ENCODE results near the gene IGFBPL1. TPM values are rescaled to one million over a fixed set of nuclear protein-coding genes. Genes with fewer than 3 reads are reported as not detected.
A peak's percentile ranks its signal among the peaks of the same experiment; 100 is the strongest.

Gene IGFBPL1
- polyA plus RNA-seq, 1 experiment, result 0.07 TPM

DNA sequence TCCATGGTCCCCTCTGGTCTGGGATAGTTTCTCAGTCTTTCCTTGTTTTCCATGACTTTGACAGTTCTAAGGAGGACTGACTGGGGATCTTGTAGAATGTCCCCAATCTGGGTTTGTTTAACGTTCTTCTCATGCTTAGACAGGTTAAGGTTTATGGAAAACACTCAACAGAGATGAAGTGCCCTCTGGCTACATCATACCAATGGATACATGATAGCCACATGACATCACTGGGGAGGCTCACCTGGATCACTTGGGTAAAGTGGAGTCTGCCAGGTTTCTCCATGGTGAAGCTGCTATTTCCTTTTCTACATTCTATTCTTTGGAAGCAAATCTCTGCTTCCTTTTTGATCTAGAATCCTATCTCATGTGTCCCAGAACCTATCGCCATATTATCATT, 55.5 kb downstream of the IGFBPL1 start:
- ChIA-PET CTCF (no interaction called here), POLR2A (no interaction called here)
- Histone ChIP-seq H3K4me3 (ENCODE audit: low read depth, low read length) (no peak overlapping the region), H3K9me3 (ENCODE audit: control insufficient read depth, insufficient read depth, low read length) (no peaks in the 10 kb centered on the region), H3K27me3 (ENCODE audit: control insufficient read depth, insufficient read depth, low read length) (peaks cover 33% of the 10 kb centered on the region), H3K27ac (ENCODE audit: low read depth, low read length) (no peak overlapping the region)
- DNase-seq (ENCODE audit: low read depth, low spot score), result no peak
- TF ChIP-seq, protein P1, sequence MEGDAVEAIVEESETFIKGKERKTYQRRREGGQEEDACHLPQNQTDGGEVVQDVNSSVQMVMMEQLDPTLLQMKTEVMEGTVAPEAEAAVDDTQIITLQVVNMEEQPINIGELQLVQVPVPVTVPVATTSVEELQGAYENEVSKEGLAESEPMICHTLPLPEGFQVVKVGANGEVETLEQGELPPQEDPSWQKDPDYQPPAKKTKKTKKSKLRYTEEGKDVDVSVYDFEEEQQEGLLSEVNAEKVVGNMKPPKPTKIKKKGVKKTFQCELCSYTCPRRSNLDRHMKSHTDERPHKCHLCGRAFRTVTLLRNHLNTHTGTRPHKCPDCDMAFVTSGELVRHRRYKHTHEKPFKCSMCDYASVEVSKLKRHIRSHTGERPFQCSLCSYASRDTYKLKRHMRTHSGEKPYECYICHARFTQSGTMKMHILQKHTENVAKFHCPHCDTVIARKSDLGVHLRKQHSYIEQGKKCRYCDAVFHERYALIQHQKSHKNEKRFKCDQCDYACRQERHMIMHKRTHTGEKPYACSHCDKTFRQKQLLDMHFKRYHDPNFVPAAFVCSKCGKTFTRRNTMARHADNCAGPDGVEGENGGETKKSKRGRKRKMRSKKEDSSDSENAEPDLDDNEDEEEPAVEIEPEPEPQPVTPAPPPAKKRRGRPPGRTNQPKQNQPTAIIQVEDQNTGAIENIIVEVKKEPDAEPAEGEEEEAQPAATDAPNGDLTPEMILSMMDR (IDR thresholded peaks at IDR 0.05; ENCODE audit: low read depth, low read length), result no peak

- TF ChIP-seq, protein P1 (IDR thresholded peaks at IDR 0.05; ENCODE audit: low read depth, low read length), result no peak
- Histone ChIP-seq H3K9me3 (ENCODE audit: control insufficient read depth, insufficient read depth, low read length) (no peaks in the 10 kb centered on the region), H3K27ac (ENCODE audit: low read depth, low read length) (no peak overlapping the region), H3K27me3 (ENCODE audit: control insufficient read depth, insufficient read depth, low read length) (peaks cover 33% of the 10 kb centered on the region), H3K4me3 (ENCODE audit: low read depth, low read length) (no peak overlapping the region)
- DNase-seq (ENCODE audit: low read depth, low spot score), result no peak
- ChIA-PET CTCF (no interaction called here), POLR2A (no interaction called here)
These were observed 56.4 kb downstream of the IGFBPL1 start for GRCh38 chr9:38367898-38368297.

DNA sequence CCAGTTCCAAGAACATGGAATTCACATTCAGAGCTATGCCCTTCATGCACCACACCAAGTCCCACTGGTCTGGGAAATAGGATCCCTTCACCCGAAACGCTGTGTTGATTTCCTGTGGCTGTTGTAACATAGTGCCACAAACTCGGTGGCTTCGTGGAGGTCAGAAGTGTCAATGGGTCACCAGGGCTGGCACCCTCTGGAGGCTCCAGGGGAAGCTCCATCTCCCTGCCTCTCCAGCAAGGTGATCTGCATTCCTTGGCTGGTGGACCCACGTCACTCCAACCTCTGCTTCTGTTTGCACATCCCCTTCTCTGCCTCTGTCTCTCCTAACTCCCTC, 60.7 kb downstream of the IGFBPL1 start:
- H3K27ac ChIP-seq (ENCODE audit: low read depth, low read length), result no peak overlapping the region
- TF ChIP-seq, protein P1 (IDR thresholded peaks at IDR 0.05; ENCODE audit: low read depth, low read length), result no peak
- peaks cover 2% of the 10 kb centered on the region for H3K27me3 ChIP-seq (ENCODE audit: control insufficient read depth, insufficient read depth, low read length)
- H3K9me3 ChIP-seq (ENCODE audit: control insufficient read depth, insufficient read depth, low read length), result no peaks in the 10 kb centered on the region
- POLR2A ChIA-PET, result no interaction called here
- CTCF ChIA-PET, result interaction anchor here (0.5 to 1.8 kb wide), 9 partner anchors 13 to 808 kb away, joined by 3 to 5 read pairs (median 3); no protein-coding TSS in a partner anchor
- no peak overlapping the region for H3K4me3 ChIP-seq (ENCODE audit: low read depth, low read length)
- no peak for DNase-seq (ENCODE audit: low read depth, low spot score)

GRCh38 chr9:38362852-38363588, 61.2 kb downstream of the IGFBPL1 start:
- H3K9me3 ChIP-seq (ENCODE audit: control insufficient read depth, insufficient read depth, low read length), result no peaks in the 10 kb centered on the region
- ChIA-PET POLR2A (no interaction called here), CTCF (interaction anchor here (0.5 to 1.8 kb wide), 11 partner anchors 13 to 807 kb away, joined by 3 to 6 read pairs (median 3); no protein-coding TSS in a partner anchor)
- H3K27ac ChIP-seq (ENCODE audit: low read depth, low read length), result no peak overlapping the region
- H3K27me3 ChIP-seq (ENCODE audit: control insufficient read depth, insufficient read depth, low read length), result peaks cover 3% of the 10 kb centered on the region
- TF ChIP-seq, protein P1 (IDR thresholded peaks at IDR 0.05; ENCODE audit: low read depth, low read length), result peak; percentile 80
- DNase-seq (ENCODE audit: low read depth, low spot score), result peak; percentile 67
- no peak overlapping the region for H3K4me3 ChIP-seq (ENCODE audit: low read depth, low read length)

- H3K27me3 ChIP-seq (ENCODE audit: control insufficient read depth, insufficient read depth, low read length), result peaks cover 3% of the 10 kb centered on the region
- H3K9me3 ChIP-seq (ENCODE audit: control insufficient read depth, insufficient read depth, low read length), result no peaks in the 10 kb centered on the region
- H3K27ac ChIP-seq (ENCODE audit: low read depth, low read length), result no peak overlapping the region
- CTCF ChIA-PET, result interaction anchor here (0.8 to 1.5 kb wide), 2 partner anchors 28 to 448 kb away, joined by 3 to 5 read pairs; no protein-coding TSS in a partner anchor
- TF ChIP-seq, protein P1 (IDR thresholded peaks at IDR 0.05; ENCODE audit: low read depth, low read length), result no peak
- H3K4me3 ChIP-seq (ENCODE audit: low read depth, low read length), result no peak overlapping the region
- DNase-seq (ENCODE audit: low read depth, low spot score), result no peak
- POLR2A ChIA-PET, result no interaction called here
These were observed 62.8 kb downstream of the IGFBPL1 start for GRCh38 chr9:38361473-38361850.
